Esophagus squamous epithelium (tissue), 5 donors: Measurements from ENCODE around the gene PAPSS2. TPM values are rescaled to one million over a fixed set of nuclear protein-coding genes. Genes with fewer than 3 reads are reported as not detected.

Experiments used
- DNase-seq: peaks from one replicate; lab custom pipeline; 2025; lab: John Stamatoyannopoulos, UW
- H3K27ac ChIP-seq, 4 donors: fragments of 200-600 bp; sonication (generic); one replicate each; pipeline ENCODE4 v1.5.1; 2016 to 2019; ENCODE audit warnings: mild to moderate bottlenecking in 1 of 4
- H3K27me3 ChIP-seq, 4 donors: fragments of 200-600 bp; sonication (generic); 1 replicate in 3 of 4; 2 replicates in 1 of 4; pipeline versions ENCODE4 v1.5.1 to v1.6.0; 2017 to 2021; ENCODE audit warnings: antibody characterized with exemption in 1 of 4
- H3K36me3 ChIP-seq, 3 donors: fragments of 200-600 bp; sonication (generic); one replicate each; pipeline ENCODE4 v1.5.1; 2016 to 2019
- H3K4me1 ChIP-seq, 3 donors: fragments of 200-600 bp; sonication (generic); one replicate each; pipeline ENCODE4 v1.5.1; 2017 to 2019
- H3K4me3 ChIP-seq, 4 donors: fragments of 200-600 bp; sonication (generic); 1 replicate in 3 of 4; 2 replicates in 1 of 4; pipeline ENCODE4 v1.5.1; 2016 to 2019; ENCODE audit warnings: mild to moderate bottlenecking in 2 of 4, moderate library complexity in 1 of 4
- H3K9me3 ChIP-seq, 3 donors: fragments of 200-600 bp; sonication (generic); one replicate each; pipeline ENCODE4 v1.5.1; 2016 to 2019
- POLR2A ChIP-seq, 4 donors: fragments of 450-650 bp; IDR thresholded peaks; one replicate each; pipeline ENCODE4 v1.6.1; 2017; ENCODE audit warnings: antibody characterized with exemption in 4 of 4, mild to moderate bottlenecking in 4 of 4, moderate library complexity in 3 of 4
- WGBS, 2 donors: methylation state at CpG; one replicate each; pipeline ENCODE4 v1.1.5; 2018; 5-methylcytosine and 5-hydroxymethylcytosine counted together
- intact Hi-C: fragments of 100-400 bp; cut with DNase I; formaldehyde crosslinking; loops from one replicate; pipeline ENCODE4 v1.15.0; 2022
- total RNA-seq, 4 donors: library from RNA; depleted of rRNA; stranded (reverse); fragments of >200 nt; gene quantifications; one replicate each; pipeline ENCODE4 v1.1.0, GENCODE V29; 2016
- TF ChIP-seq, protein P1 (sequence below), 6 experiments: fragments of 450-650 bp in 4 of 6; fragments of 200-600 bp in 2 of 6; sonication (generic) in 2 of 6; IDR thresholded peaks; one replicate each; pipeline ENCODE4 v1.5.1; 2016 to 2019; ENCODE audit warnings: antibody characterized with exemption in 6 of 6, mild to moderate bottlenecking in 4 of 6, moderate library complexity in 4 of 6
- donor health status: DM: yes; HTN: yes; CAD: no.

Gene PAPSS2
- total RNA-seq, 4 donors from 2014 or later: 1.8 to 13.3 (median 11.0) TPM

DNA sequence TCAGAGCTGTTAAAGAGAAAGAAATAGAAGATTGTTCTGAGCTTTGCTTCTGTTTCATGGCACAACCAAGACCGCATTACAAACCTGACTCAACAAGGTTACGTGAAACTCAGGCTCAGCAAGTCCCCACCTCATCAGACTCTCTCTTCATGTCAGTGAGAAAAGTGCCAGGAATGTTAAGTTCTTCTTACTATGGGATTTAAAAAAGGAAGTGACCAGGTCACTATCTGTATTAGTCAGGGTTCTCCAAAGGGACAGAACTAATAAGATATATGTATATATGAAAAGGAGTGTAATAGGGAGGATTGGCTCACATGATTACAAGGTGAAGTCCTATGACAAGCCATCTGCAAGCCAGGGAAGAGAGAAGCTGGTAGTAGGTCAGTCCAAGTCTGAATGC lies 25.4 kb upstream of the PAPSS2 start:
- H3K4me1 ChIP-seq: no peaks in the 10 kb centered on the region
- no peak overlapping the region for H3K4me3 ChIP-seq
- no peak for DNase-seq
- H3K36me3 ChIP-seq: no peaks in the 10 kb centered on the region
- TF ChIP-seq POLR2A (IDR thresholded peaks at IDR 0.05): no peak
- TF ChIP-seq, protein P1, sequence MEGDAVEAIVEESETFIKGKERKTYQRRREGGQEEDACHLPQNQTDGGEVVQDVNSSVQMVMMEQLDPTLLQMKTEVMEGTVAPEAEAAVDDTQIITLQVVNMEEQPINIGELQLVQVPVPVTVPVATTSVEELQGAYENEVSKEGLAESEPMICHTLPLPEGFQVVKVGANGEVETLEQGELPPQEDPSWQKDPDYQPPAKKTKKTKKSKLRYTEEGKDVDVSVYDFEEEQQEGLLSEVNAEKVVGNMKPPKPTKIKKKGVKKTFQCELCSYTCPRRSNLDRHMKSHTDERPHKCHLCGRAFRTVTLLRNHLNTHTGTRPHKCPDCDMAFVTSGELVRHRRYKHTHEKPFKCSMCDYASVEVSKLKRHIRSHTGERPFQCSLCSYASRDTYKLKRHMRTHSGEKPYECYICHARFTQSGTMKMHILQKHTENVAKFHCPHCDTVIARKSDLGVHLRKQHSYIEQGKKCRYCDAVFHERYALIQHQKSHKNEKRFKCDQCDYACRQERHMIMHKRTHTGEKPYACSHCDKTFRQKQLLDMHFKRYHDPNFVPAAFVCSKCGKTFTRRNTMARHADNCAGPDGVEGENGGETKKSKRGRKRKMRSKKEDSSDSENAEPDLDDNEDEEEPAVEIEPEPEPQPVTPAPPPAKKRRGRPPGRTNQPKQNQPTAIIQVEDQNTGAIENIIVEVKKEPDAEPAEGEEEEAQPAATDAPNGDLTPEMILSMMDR (IDR thresholded peaks at IDR 0.05): no peak
- 82 to 98% methylated on average over 2 of the region's 2 CpGs for WGBS, 2 donors
- H3K27ac ChIP-seq: no peak overlapping the region
- no peaks in the 10 kb centered on the region for H3K27me3 ChIP-seq
- intact Hi-C loops: no loop called here
- no peaks in the 10 kb centered on the region for H3K9me3 ChIP-seq

DNA sequence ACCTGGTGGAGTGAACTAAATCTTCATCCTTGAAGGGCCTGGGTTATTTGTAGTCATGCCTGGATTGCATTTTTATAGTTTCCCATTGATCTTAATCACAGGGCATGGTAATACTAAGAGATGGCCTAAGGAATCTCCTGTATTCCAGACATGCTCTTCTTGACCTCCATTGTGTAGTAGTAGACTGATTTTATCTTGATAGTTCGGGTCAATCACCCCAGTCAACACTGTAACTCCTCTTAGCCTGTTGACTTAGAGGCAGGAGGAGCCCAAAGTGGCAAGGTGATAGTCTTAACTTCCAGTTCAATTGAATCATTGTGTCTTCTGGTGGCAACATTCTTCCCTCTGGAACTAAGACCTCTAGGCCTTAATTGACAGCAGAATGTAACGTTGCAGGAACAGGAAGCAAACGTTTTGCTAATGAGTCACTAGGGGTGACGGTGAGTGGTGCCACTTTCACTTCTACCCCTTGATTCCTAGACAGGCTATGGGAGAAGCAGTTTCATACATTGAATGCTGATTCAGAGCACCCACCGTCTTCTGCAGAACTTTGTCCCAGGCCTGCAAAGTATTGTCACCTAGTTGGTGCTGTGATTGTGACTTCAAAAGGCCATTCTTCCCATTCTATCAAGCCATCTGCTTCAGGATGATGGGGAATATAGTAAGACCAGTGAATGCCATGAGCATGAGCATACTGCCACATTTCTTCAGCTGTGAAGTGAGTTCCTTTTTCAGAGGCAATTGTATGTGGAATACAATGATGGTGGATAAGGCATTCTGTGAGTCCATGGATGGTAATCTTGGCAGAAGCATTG lies 24.0 kb upstream of the PAPSS2 start:
- no peaks in the 10 kb centered on the region for H3K27me3 ChIP-seq
- no peak overlapping the region for H3K4me3 ChIP-seq
- H3K36me3 ChIP-seq: no peaks in the 10 kb centered on the region
- no peaks in the 10 kb centered on the region for H3K4me1 ChIP-seq
- no peak for DNase-seq
- H3K27ac ChIP-seq: no peak overlapping the region
- H3K9me3 ChIP-seq: no peaks in the 10 kb centered on the region
- TF ChIP-seq, protein P1 (IDR thresholded peaks at IDR 0.05): no peak
- no peak for TF ChIP-seq POLR2A (IDR thresholded peaks at IDR 0.05)
- intact Hi-C loops: no loop called here
- 27 to 45% methylated on average over 5 of the region's 5 CpGs for WGBS, 2 donors

DNA sequence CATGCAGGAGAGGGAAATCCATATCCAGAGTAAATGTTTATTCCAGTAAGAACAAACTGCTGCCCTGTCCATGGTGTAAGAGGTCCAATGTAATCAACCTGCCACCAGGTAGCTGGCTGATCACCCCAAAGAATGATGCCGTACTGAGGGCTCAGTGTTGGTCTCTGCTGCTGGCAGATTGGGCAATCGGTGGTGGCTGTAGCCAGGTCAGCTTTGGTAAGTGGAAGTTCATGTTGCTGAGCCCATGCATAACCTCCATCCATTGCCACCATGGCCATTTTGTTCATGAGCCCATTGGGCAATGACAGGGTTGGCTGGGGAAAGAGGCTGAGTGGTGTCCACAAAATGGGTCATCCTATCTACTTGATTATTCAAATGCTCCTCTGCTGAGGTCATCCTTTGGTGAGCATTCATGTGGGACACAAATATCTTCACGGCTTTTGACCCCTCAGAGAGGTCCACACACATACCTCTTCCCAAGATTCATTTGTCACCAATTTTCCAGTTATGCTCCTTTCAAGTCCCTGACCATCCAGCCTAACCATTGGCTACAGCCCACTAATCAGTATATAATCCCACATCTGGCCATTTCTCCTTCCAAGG lies 23.3 kb upstream of the PAPSS2 start:
- Histone ChIP-seq H3K4me1 (no peaks in the 10 kb centered on the region), H3K36me3 (no peaks in the 10 kb centered on the region), H3K4me3 (no peak overlapping the region), H3K9me3 (no peaks in the 10 kb centered on the region), H3K27ac (no peak overlapping the region), H3K27me3 (no peaks in the 10 kb centered on the region)
- 87 to 96% methylated on average over 1 to 3 of the region's 3 CpGs for WGBS, 2 donors
- DNase-seq: no peak
- intact Hi-C loops: no loop called here
- TF ChIP-seq POLR2A (IDR thresholded peaks at IDR 0.05): no peak
- TF ChIP-seq, protein P1 (IDR thresholded peaks at IDR 0.05): no peak

DNA sequence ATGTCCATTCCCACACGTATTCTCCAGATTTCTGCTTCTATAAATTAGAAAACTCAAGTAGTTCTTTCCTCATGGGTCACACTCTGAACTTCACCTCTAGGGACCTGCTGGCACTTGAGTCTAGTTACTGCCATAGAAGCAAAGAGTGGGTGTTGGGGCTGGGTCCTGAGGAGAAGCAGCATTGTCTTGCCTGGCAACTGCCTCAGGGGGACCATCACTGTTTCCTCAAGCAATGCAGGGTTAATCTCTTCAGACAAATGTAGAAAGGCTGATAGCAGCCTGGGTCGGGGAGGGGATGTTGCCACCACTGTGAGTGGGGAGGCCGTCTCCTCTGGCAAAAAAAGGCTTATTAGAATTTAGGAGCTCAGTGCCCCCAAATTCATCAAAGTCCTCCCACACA lies 20.2 kb upstream of the PAPSS2 start:
- Histone ChIP-seq H3K27me3 (no peaks in the 10 kb centered on the region), H3K9me3 (no peaks in the 10 kb centered on the region), H3K36me3 (no peaks in the 10 kb centered on the region), H3K27ac (no peak overlapping the region), H3K4me3 (no peak overlapping the region), H3K4me1 (no peaks in the 10 kb centered on the region)
- TF ChIP-seq, protein P1 (IDR thresholded peaks at IDR 0.05): no peak
- TF ChIP-seq POLR2A (IDR thresholded peaks at IDR 0.05): no peak
- 82 to 96% methylated on average over 3 of the region's 3 CpGs for WGBS, 2 donors
- intact Hi-C loops: no loop called here
- DNase-seq: no peak

DNA sequence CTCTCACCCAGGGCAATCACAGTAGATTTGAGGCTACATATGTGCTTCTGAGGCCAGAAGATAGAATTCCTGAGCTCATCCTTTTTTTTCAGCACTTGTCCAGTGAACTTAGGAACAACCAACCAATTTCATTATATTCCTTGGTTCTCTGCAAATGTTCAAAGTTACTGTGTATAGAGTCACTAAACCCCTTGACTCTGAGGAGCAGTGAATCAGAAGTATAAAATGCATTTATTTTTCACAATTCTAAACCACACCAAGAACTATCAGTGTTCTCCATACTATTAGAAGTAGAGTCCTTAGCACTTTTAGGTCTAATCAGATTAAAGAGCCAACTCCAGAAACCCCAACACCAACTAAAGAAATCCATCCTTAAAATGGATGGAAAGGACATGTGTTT lies 19.6 kb upstream of the PAPSS2 start:
- TF ChIP-seq, protein P1 (IDR thresholded peaks at IDR 0.05): no peak
- no peak for TF ChIP-seq POLR2A (IDR thresholded peaks at IDR 0.05)
- no peak for DNase-seq
- no peaks in the 10 kb centered on the region for H3K27me3 ChIP-seq
- H3K4me3 ChIP-seq: no peak overlapping the region
- intact Hi-C loops: no loop called here
- no peak overlapping the region for H3K27ac ChIP-seq
- no peaks in the 10 kb centered on the region for H3K4me1 ChIP-seq
- H3K36me3 ChIP-seq: no peaks in the 10 kb centered on the region
- no peaks in the 10 kb centered on the region for H3K9me3 ChIP-seq
